Measurements from ENCODE around the gene CNBP.
"Not testable (repeated sequence)": the region's sequence is repeated elsewhere in the genome, so short reads cannot be mapped to it uniquely, and the experiment has no call there.

The CNBP gene

DNA sequence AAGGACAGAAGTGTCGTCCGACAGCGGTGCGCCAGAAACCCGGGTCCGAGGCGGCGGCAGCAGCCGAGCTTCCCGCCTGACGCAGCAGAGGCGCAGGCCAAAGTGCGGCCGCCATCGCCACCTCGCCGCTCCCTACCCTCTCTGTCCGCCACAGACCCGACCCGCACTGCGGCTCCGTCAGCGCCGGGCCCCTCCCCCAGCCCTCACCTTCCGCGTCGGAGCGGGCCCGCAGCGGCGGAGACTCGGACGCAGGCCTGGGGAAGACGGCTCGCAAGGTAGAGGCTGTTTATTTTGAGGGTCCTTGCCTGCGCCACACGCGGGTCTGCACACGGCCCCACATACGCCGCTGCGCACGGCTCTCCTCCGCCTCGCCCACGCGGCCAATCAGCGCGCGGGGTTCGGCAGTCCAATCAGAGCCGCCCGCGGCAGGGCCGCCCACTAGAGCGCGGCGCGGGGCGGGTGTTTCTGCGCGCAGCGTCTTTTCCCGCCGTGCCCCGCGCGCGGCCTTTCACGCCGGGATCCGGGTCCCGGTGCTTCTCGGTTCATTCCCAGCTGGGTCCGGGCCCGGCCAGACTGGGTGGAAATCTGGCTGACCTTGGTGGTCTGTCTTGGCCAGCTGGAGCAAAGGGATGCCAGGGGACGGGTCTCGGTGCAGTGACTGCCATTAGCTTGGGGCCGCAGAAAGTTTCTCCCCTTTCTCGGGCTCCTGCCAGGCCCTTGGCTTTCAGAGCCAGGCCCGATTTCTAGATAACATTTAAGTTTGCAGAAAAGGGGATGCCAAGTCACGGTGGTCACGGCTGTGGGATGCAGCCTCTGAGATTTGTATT lies at the start of gene CNBP:
CNBP (minus strand) TSS at position 328 of the 827 bp plus-strand sequence. CDS start 12,139 bp downstream, outside the sequence.
- peak; percentile 85 to 90 for DNase-seq (ENCODE audit: low read depth in 2 of 2)

DNA sequence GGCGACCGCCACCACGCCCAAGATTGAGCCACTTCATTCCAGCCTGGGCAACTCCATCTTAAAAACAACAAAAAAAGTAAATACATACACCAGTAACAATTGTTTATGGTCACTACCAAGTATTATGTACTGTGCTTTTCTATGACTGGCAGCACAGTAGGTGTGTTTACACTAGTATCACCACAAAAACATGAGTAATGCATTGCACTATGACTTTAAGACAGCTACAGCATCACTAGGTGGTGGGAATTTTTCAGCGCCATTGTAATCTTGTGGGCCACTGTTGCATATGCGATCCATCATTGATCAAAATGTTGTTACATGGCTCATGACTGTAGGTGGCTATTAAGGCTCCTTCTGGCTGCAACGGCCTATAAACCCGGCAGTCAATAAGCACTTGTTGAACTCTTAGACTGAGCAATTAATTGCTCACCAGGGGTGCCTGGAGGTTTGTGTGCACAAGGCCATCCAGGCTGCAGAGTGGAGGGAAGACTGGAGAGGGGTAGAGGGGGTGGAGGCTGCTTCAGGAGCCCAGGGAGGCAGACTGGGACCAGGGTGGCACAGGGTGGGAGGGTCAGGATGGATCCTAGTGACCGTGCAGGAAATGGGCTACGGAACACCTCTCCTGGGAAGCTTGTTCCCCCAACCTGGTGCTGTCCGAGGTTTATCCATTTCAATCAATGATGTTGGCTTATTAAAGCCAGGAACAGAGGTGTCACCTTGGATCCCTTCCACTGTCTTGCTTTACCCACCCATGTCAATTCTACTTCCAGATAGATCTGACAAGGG lies 47.8 kb upstream of the CNBP start:
- no peak for DNase-seq (ENCODE audit: low read depth in 2 of 2)

DNA sequence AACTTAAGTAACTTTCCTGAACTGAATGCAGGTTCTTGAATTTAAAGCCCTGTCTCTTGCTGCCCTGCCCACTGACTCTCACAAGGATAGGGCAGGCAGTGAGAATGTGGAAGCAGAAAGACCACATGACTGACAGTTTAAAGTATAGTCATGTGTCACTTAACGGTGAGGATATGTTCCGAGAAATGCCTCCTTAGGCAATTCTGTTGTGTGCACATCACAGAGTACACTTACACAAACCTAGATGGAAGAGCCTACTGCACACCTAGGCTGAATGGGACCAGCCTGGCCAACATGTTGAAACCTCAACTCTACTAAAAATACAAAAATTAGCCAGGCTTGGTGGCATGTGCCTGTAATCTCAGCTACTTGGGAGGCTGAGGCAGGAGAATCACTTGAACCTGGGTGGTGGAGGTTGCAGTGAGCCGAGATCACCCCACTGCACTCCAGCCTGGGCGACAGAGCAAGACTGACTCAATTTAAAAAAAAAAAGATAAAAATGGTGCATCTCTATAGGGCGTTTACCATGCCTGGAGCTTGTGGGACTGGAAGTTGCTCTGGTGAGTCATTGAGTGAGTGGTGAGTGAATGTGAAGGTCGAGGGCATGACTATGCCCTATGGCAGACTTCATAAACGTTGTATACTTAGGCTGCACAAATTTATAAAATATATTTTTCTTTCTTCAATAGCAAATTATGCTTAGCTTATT lies 46.8 kb upstream of the CNBP start:
- DNase-seq (ENCODE audit: low read depth in 2 of 2) = peak in 1 of 2 donors; percentile 39

DNA sequence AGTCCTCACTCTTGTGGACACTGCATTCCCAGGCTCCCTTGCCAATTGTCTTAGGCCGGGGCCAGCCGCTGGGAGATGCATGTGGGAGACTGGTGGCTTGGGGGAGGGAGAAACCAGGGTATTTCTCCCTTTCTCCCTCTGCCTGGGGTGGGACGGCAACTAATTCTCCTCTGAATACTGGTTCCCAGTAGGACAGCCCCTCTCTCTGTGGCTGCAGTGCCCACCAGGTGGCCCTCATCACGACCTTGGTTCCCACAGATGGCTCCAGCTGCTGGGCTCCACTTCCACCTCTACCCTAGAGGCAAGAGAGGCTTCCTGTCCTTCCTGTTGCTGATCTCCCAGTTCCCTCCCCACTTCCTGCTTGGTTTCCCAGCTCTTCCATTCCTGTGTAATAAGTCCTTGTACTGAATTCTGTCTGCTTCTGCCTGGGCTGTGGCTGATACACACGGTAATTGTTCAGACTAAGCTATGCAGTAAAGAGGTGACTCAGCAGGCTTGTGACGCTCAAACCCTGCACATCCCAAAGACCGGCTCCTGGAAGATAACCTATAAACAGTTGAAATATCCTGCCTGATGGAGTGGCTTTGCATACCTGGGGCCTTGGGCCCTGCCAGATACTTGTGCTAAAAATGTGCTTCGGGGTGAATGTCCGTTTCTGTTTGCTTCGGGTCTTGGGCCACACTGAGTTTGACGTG lies 45.3 kb upstream of the CNBP start:
- no peak for DNase-seq (ENCODE audit: low read depth in 2 of 2)

DNA sequence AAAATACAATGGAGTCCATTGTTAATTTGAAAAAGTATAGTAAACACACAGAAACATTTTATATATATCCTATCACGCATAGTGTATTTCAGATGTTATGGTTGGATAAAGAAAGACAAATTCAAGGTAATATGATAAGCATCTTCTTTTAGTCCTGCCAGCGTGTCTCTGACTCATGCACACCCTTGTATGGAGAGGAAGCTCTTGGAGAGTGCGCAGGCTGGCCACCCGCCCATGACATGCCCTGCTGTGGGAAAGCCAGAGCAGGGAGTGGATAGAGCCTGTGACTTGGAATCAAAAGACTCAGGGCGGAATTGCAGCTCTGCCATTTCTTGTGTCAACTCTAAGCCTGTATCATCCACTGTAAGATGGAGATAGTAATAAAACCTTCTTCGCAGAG lies 42.7 kb upstream of the CNBP start:
- no peak for DNase-seq (ENCODE audit: low read depth in 2 of 2)

DNA sequence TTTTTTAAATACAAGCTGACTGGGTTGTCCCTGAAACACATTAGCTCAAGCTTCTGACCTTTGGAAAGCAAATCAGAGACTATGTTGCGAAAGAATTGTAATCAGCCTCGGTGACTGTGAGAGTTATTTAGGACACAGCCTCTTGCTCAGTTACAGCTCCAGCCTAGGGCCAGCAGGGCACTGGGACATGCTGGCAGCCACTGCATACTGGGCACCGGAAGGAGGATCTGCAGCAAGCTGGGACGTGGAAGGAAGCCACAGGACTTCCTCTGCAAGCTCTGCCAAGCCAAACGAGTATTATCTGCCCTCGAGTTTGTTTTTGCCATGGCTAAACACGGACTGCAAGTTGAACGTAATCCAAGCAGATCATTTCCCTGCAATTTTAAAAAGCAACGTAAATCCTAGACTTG lies 41.3 kb upstream of the CNBP start:
- no peak for DNase-seq (ENCODE audit: low read depth in 2 of 2)

DNA sequence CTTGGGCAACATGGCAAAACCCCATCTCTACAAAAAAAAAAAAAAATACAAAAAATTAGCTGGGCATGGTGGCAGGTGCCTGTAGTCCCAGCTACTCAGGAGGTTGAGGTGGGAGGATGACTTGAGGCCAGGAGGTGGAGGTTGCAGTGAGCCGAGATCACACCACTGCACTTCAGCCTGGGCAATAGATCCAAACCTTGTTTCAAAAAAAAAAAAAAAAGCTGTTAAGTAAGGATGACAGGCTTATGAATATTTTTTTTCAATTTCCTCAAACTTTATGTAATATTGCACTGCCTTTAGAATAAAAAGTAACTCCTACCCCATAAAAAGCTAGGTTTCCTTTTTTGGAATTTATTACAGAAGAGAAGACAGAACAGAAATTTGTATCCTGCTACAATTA lies 40.7 kb upstream of the CNBP start:
- not testable (repeated sequence) for DNase-seq (ENCODE audit: low read depth in 2 of 2)

DNA sequence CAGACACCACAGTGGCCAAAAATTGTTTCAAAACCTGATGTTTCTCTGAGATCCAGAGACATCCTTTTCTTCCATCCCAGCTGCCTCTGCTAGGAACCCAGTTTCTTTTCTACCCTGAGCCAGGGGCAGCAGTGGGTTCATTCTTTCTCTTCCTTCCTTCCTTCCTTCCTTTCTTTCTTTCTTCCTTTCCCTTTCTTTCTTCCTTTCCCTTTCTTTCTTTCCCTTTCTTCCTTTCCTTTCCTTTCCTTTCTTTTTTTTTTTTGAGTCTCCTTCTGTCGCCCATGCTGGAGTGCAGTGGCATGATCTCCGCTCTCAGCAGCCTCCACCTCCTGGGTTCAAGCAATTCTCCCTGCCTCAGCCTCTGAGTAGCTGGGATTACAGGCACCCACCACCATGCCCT lies 35.0 kb upstream of the CNBP start:
- no peak for DNase-seq (ENCODE audit: low read depth in 2 of 2)

DNA sequence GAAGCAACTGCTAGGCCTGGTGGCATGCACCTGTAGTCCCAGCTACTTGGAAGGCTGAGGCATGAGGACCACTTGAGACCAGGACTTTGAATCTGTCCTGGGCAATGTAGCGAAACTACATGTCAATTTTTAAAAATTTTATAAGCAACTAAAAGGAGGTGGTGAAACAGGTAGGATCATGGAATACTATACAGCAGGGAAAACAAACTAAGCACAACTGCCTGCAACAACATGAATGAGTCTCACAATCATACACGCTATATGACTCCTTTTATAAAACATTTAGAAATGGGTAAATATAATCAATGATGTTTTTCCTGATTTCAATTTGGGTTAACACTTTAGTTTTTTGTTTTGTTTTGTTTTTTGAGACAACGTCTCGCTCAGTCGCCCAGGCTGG lies 29.5 kb upstream of the CNBP start:
- DNase-seq (ENCODE audit: low read depth in 2 of 2) = no peak

DNA sequence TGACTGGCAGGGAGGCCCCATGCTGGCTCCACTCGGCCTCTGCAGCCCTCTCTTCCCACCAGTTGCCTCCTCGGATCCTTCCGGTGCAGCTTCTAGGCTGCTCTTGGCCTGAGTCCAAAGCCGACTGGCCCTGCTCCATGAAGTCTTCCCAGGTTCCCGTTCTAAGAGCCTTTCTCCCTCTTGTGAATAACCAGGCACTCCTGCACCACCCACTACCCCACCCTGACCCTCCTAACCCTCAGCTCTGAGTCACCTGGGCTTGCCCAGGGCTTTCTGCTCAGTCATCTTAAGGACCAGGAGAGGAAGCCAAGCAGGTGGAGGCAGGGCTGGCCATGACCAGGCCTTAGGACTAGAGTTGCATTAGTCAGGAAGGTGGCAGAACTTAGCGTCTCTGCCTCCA lies 28.1 kb upstream of the CNBP start:
- no peak for DNase-seq (ENCODE audit: low read depth in 2 of 2)

DNA sequence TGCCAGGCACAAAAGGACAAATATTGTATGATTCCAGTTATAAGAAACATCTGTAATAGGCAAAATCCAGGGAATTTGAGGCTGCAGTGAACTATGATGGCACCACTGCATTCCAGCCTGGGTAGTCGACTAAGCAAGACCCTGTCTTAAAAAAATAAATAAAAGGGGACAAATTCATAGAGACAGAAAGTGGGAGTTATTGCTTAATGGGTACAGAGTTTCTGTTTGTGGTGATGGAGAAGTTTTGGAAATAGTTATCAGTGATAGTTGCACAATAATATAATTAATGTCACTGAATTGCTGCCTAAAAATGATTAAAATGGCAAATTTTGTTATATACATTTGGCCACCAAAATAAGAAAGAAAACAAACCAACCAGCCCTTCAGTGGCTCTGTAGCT lies 27.6 kb upstream of the CNBP start:
- no peak for DNase-seq (ENCODE audit: low read depth in 2 of 2)

DNA sequence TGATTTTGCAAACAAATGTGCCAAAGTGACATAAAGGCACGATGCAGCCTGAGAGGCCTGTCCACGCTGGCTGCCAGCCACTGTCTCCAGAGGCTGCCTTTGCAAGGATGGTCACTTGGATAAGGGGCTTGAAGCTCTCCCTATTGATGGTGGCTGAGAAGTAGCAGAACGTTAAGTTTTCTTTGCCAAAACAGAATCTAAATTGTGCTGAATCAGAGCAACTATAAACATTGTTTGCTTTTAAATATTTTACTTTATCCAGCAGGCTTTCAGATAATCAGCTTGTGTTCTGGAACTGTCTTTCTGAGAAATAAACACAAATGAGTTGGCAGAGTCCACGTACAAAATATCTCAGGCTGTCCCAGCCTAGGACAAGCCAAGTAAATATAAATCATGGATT lies 23.8 kb upstream of the CNBP start:
- DNase-seq (ENCODE audit: low read depth in 2 of 2) = no peak

DNA sequence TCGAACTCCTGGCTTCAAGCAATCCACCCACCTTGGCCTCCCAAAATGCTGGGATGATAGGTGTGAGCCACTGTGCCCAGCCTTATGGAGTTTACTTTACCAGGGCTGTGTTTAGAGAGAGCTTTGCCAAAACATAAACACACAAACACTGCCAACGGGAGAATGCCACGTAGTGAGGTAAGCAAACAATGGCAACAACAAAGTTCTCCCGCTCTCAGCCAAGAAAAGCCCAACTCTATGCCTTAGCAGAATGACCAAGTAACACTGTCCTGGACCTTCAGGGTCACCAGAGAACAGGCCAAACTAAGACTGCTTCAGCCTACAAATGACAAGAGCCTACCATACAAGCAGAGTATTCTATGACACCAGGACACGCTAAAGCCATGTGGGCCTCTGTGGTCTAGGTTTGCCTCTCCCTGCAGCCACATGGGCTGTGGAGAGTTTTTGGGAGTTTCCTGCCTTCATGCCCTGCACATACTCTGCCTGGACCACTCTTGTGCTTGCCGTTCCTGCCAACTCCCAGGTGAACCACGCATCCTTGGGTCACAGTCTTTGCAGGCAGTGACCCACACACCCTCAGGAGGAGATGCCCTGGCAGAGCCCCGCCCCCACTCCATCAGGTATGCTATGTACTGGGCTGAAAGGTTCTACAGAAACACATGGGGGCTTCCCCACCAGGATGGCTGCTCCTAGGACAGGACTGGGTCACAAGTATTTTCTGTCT lies 21.6 kb upstream of the CNBP start:
- DNase-seq (ENCODE audit: low read depth in 2 of 2) = no peak

DNA sequence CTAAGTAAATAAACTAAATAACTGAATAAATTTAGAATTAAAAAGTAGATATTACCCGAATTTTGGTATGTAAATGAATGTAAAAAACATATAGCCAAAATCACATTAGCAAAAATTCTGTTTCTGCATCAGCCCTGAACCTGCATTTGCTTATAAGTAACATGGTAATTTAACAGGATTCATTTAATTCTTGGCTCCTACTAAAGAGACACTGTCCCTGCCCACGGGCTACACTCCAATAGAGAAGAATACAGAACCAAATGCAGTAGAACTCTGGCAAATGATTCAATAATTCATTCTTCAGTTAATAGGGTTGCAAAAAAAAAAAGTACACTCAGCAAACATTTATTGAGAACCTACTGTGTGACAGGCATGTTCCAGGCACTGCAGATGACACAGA lies 20.8 kb upstream of the CNBP start:
- DNase-seq (ENCODE audit: low read depth in 2 of 2) = no peak

DNA sequence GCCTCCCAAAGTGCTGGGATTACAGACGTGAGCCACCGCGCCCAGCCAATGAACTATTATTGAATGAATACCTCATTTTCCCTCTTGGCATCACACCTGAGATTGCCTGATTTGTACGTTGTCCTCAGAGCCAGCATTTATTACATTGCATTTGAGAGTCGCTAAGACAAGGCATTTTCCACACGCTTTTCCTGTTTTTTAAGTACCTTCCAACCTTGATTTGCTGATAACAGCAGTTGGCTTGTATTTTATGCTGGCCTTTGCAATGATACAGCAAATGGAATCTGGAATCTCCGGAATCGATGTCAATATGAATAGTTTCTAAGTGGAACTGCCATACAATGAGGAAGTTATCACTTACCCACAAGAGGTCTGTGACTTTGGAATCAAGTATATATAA lies 15.7 kb upstream of the CNBP start:
- DNase-seq (ENCODE audit: low read depth in 2 of 2) = no peak

DNA sequence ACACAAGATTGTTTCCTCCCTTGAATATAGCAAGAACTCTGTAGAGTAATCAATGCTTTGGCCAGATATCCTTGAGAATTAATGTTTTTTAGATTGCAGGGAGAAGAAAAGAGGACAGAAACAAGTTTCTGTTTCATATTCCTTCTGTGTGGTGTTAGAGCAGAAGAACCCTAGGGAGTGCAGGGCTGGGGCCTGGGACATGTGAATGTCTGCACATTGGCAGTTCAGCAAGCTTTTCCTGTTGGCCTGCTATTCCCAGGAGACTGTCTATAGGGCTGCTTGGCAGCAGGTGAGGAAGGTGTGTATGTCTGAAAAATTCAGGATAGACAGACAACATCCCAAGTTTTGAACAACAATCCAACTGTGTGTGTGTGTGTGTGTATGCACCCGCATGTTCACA lies 13.6 kb upstream of the CNBP start:
- no peak for DNase-seq (ENCODE audit: low read depth in 2 of 2)

DNA sequence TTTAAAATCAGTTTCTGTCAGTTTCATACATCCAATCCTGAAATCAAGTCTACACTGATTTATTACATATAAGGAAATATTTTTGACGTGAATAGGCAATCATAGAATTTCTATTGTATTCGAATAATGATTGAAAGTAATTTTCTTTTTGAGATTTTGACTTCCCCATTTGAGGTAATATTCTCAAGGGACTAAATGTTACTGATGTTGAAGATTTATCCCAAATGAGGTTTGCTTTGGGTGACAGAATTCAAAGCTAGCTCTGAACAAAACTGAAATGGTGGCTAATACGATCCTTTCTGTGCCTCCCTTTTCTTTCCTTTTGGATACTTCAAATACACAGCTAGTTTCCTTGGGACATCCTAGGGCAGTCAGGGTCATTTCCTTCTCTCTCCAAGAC lies 12.9 kb upstream of the CNBP start:
- DNase-seq (ENCODE audit: low read depth in 2 of 2) = no peak

DNA sequence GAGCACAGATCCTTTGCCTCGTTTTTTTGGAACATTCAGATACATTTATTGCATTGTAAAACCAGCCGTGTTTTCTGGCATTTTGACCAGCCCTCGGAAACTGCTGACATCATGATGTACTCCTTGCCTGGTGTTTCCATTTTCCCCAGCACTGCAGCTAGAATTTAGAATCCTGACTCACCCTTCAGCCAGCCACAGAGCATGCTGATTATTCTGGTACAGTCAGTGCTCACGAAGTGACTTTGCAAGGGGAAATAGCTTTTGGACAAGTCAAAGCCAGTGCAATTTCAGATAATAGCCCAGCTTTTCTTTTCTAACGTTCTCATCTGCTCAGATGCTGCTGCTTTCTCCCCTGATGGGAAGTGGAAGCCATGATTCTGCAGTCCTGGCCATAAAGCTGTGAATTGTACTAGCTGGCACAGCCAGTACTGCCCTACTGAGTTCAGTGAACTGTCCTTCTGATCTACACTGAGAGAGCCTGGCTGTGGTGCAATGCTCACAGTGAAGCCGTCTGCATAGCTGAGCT lies 12.1 kb upstream of the CNBP start:
- no peak for DNase-seq (ENCODE audit: low read depth in 2 of 2)

DNA sequence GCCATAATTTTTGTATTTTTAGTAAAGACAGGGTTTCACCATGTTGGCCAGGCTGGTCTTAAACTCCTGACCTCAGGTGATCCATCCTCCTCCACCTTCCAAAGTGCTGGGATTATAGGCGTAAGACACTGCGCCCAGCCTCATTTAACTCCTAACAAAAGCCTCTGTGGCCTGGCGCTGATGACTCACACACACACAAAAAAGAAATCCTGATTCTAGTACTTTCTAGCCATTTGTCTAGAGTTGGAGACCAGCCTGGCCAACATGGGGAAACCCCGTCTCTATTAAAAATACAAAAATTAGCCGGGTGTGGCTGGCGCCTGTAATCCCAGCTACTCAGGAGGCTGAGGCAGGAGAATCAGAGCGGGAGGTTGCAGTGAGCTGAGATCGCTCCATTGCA lies 6.1 kb upstream of the CNBP start:
- DNase-seq (ENCODE audit: low read depth in 2 of 2) = not testable (repeated sequence)

DNA sequence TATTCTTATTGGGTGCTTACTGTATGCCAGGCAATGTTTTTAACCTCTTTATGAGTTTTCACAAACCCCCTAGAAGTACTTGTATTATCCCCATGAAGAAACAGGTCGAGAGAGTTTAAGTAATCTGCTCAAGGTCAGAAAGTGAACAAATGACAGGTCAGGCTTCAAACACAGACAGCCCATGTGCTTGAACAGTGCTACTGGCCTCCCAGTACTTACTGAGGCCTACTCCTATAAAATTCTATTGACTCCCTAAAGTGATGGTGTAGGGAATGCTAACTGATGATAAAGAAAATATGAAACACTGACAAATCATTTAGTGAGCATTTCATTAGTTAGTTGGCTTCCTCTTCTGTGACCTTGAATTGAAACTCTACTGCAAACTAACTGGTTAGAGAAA lies 4.2 kb upstream of the CNBP start:
- no peak for DNase-seq (ENCODE audit: low read depth in 2 of 2)

DNA sequence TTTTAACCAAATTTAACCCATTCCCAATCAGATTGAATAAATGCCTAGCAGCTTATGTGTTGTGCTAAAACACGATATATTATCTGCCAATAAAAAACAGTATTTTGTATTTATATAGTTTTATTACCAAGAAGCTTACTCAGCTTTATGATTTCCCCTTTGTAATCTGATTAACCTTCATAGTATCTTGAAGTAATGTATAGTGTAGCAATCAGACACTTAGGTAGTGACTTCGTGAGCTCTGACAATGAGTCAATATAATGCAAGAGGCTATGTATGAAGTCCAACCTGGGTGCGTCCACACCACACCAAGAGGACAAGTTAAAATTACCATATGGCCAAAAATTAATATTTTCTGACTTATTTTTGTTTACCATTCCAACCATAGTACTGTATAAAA lies 2.1 kb upstream of the CNBP start:
- DNase-seq (ENCODE audit: low read depth in 2 of 2) = no peak

Measured in stimulated activated CD4-positive, alpha-beta T cell treated with anti-CD3 and anti-CD28 coated beads, Interleukin-4, amount 100 ng/mL, for 48 hours (primary cell).